ENCODE results near the gene LIPC.

- TF ChIP-seq CTCF (IDR thresholded peaks at IDR 0.05) (no peak), POLR2A (IDR thresholded peaks at IDR 0.05) (no peak)
Measured at GRCh38 chr15:58537033-58537432, 105.2 kb downstream of the LIPC start.

Data from testis (tissue), 2 donors.